A673 (cell line): ENCODE measurements around the gene HOXA9.

Experiments used
- CTCF ChIP-seq: fragments of 300-800, 200-600 bp; sonication (generic); conservative IDR thresholded peaks from 2 replicates; pipeline ENCODE4 v1.5.1; 2017; ENCODE audit warnings: low read depth, mild to moderate bottlenecking, antibody characterized with exemption, low read length, moderate library complexity, mixed read lengths
- EZH2 ChIP-seq: fragments of 200-600 bp; sonication (generic); IDR thresholded peaks from 2 replicates; pipeline ENCODE4 v1.6.1; 2017; ENCODE audit warnings: borderline replicate concordance, low read depth, mild to moderate bottlenecking, mixed read lengths, antibody characterized with exemption, low read length; ENCODE audit not compliant: poor library complexity, severe bottlenecking

- TF ChIP-seq CTCF (no peak), EZH2 (no peak)
Measured at GRCh38 chr7:27180431-27181420, 15.4 kb upstream of the HOXA9 start.
